ENCODE results near the gene FBXO11.

Gene FBXO11

GRCh38 chr2:47896450-47896968, 9.8 kb downstream of the FBXO11 start:
- H3K4me3 ChIP-seq (replicated peaks; ENCODE audit: low read depth, low read length), result no peak overlapping the region
- TF ChIP-seq, protein P1, sequence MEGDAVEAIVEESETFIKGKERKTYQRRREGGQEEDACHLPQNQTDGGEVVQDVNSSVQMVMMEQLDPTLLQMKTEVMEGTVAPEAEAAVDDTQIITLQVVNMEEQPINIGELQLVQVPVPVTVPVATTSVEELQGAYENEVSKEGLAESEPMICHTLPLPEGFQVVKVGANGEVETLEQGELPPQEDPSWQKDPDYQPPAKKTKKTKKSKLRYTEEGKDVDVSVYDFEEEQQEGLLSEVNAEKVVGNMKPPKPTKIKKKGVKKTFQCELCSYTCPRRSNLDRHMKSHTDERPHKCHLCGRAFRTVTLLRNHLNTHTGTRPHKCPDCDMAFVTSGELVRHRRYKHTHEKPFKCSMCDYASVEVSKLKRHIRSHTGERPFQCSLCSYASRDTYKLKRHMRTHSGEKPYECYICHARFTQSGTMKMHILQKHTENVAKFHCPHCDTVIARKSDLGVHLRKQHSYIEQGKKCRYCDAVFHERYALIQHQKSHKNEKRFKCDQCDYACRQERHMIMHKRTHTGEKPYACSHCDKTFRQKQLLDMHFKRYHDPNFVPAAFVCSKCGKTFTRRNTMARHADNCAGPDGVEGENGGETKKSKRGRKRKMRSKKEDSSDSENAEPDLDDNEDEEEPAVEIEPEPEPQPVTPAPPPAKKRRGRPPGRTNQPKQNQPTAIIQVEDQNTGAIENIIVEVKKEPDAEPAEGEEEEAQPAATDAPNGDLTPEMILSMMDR (IDR thresholded peaks at IDR 0.05; ENCODE audit: low read depth, low read length, missing control alignments), result no peak
- no peak for DNase-seq (ENCODE audit: extremely low read depth, low read depth)

- TF ChIP-seq, protein P1 (IDR thresholded peaks at IDR 0.05; ENCODE audit: low read depth, low read length, missing control alignments), result no peak
- DNase-seq (ENCODE audit: extremely low read depth, low read depth), result no peak
- H3K4me3 ChIP-seq (replicated peaks; ENCODE audit: low read depth, low read length), result no peak overlapping the region
Measured at GRCh38 chr2:47893771-47894170, 12.5 kb downstream of the FBXO11 start.

DNA sequence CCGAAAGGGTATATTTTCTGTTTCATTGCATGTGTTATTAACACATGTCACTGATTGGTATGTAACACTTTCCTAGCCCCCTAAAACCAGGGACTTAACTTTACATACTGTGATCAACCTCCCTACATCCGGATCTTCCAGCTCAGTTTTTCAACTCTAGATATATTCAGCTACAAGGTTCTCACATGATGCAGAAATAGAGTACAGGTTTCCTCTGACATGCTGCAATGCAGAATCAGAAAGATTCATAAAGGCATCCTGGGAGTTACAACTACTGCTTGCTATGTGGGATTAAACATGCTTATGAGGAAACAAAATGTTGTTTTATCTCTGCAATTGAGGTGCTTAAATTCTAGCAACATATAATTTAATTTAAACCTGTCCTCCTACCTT, 14.0 kb downstream of the FBXO11 start:
- TF ChIP-seq, protein P1 (IDR thresholded peaks at IDR 0.05; ENCODE audit: low read depth, low read length, missing control alignments), result no peak

GRCh38 chr2:47891369-47892337, 14.6 kb downstream of the FBXO11 start:
- H3K4me3 ChIP-seq (replicated peaks; ENCODE audit: low read depth, low read length), result no peak overlapping the region
- TF ChIP-seq, protein P1 (IDR thresholded peaks at IDR 0.05; ENCODE audit: low read depth, low read length, missing control alignments), result no peak
- DNase-seq (ENCODE audit: extremely low read depth, low read depth), result no peak

More for the DNA sequence above, 14.0 kb downstream of the FBXO11 start:
- H3K4me3 ChIP-seq (replicated peaks; ENCODE audit: low read depth, low read length), result no peak overlapping the region
- DNase-seq (ENCODE audit: extremely low read depth, low read depth), result no peak

- H3K4me3 ChIP-seq (replicated peaks; ENCODE audit: low read depth, low read length), result no peak overlapping the region
- TF ChIP-seq, protein P1 (IDR thresholded peaks at IDR 0.05; ENCODE audit: low read depth, low read length, missing control alignments), result no peak
- DNase-seq (ENCODE audit: extremely low read depth, low read depth), result no peak
Measured at GRCh38 chr2:47890711-47891368, 15.5 kb downstream of the FBXO11 start.

GRCh38 chr2:47888581-47889280, 17.6 kb downstream of the FBXO11 start:
- TF ChIP-seq, protein P1 (IDR thresholded peaks at IDR 0.05; ENCODE audit: low read depth, low read length, missing control alignments), result no peak
- DNase-seq (ENCODE audit: extremely low read depth, low read depth), result no peak
- H3K4me3 ChIP-seq (replicated peaks; ENCODE audit: low read depth, low read length), result no peak overlapping the region
